Keratinocyte (primary cell): ENCODE data around the gene COL25A1.

ENCODE experiments used
- CTCF ChIP-seq, 3 experiments: IDR thresholded peaks in 1 of 3; conservative IDR thresholded peaks in 1 of 3; optimal IDR thresholded peaks in 1 of 3; 2 replicates in 2 of 3; 3 replicates in 1 of 3; pipeline versions ENCODE3 to v1.5.1; 2011; ENCODE audit warnings: low read length in 3 of 3, mild to moderate bottlenecking in 3 of 3, moderate library complexity in 2 of 3, control low read depth in 1 of 3, inconsistent platforms in 1 of 3; ENCODE audit not compliant: insufficient read depth in 2 of 3; ENCODE audit errors: extremely low read depth in 1 of 3
- EZH2 ChIP-seq: IDR thresholded peaks from one replicate; pipeline ENCODE4 v1.6.1; 2012; ENCODE audit warnings: inconsistent platforms, mild to moderate bottlenecking, low read length, moderate library complexity

- TF ChIP-seq CTCF (optimal IDR thresholded peaks at IDR 0.05 in 1 of 3, IDR thresholded peaks at IDR 0.05 in 1 of 3, conservative IDR thresholded peaks at IDR 0.05 in 1 of 3; ENCODE audit: extremely low read depth in 1 of 3, insufficient read depth in 2 of 3, low read length in 3 of 3) (no peak), EZH2 (no peak)
Observed at GRCh38 chr4:109182696-109183095, 119.8 kb downstream of the COL25A1 start.
